ENCODE data around the gene TRPM3. TPM values are rescaled to one million over a fixed set of nuclear protein-coding genes. Genes with fewer than 3 reads are reported as not detected.

TRPM3 gene
- total RNA-seq, 1 experiment from 2014 or later: not detected

DNA sequence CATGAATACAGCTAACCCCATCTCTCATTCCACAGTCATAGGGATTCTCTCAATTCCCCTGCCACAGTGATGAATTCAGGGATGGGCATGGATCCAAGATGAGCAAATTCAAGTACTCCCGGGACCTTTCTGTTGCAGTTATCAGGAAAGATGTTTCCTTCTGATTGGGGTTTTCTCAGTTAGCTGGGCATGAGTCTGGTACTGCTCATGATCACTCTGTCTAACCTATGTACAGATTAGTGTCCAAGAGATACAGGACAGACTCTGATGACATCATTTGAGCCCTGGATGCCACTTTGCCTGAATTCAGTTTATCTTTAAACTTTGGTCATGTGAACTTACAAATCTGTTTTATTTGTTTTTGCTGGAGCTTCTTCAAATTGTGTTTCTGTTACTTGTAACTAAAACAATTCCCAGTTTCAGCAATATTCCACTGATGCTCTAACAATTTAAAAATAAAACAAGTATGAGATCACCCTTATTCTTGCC, 449.2 kb downstream of the TRPM3 start:
- Histone ChIP-seq H3K4me3 (ENCODE audit: low read length) (no peak overlapping the region), H3K27me3 (ENCODE audit: low read length) (no peaks in the 10 kb centered on the region), H4K20me1 (ENCODE audit: low read length) (no peaks in the 10 kb centered on the region), H3K9me2 (replicated peaks; ENCODE audit: low read length) (no peaks in the 10 kb centered on the region), H3K27ac (ENCODE audit: low read length) (no peak overlapping the region), H3K9ac (ENCODE audit: low read length) (no peak overlapping the region), H3K79me2 (ENCODE audit: low read length) (no peaks in the 10 kb centered on the region), H2AFZ (ENCODE audit: low read length) (no peak overlapping the region), H3K4me2 (ENCODE audit: low read length) (no peak overlapping the region), H3K9me3 (ENCODE audit: low read length) (no peaks in the 10 kb centered on the region), H3K36me3 (ENCODE audit: low read depth, low read length) (no peaks in the 10 kb centered on the region), H3F3A (ENCODE audit: low read length, unreplicated experiment) (no peaks in the 10 kb centered on the region), H3K4me1 (ENCODE audit: insufficient read depth, low read length) (no peaks in the 10 kb centered on the region)
- BruUV-seq (replicated peaks): no TSS peak
- DNase-seq (no peak), ATAC-seq (no peak)
- ChIA-PET POLR2A (ENCODE audit: unreplicated experiment) (no interaction called here), CTCF (no interaction called here)
- no peak for TF ChIP-seq EZH2 (IDR thresholded peaks at IDR 0.05; ENCODE audit: low read length, unreplicated experiment)
- no peak for TF ChIP-seq EZH2phosphoT487 (IDR thresholded peaks at IDR 0.05; ENCODE audit: borderline replicate concordance, low read length)
- intact Hi-C loops (cut with micrococcal nuclease): no loop called here

GRCh38 chr9:70668751-70669150, 452.7 kb downstream of the TRPM3 start:
- no peak overlapping the region for H3K4me2 ChIP-seq (ENCODE audit: low read length)
- no peaks in the 10 kb centered on the region for H3F3A ChIP-seq (ENCODE audit: low read length, unreplicated experiment)
- H3K9ac ChIP-seq (ENCODE audit: low read length): no peak overlapping the region
- POLR2A ChIA-PET (ENCODE audit: unreplicated experiment): no interaction called here
- H3K9me3 ChIP-seq (ENCODE audit: low read length): no peaks in the 10 kb centered on the region
- no peaks in the 10 kb centered on the region for H3K36me3 ChIP-seq (ENCODE audit: low read depth, low read length)
- no peak overlapping the region for H3K4me3 ChIP-seq (ENCODE audit: low read length)
- no peaks in the 10 kb centered on the region for H3K79me2 ChIP-seq (ENCODE audit: low read length)
- TF ChIP-seq EZH2phosphoT487 (IDR thresholded peaks at IDR 0.05; ENCODE audit: borderline replicate concordance, low read length) (no peak), EZH2 (IDR thresholded peaks at IDR 0.05; ENCODE audit: low read length, unreplicated experiment) (no peak)
- TF ChIP-seq, protein P1, sequence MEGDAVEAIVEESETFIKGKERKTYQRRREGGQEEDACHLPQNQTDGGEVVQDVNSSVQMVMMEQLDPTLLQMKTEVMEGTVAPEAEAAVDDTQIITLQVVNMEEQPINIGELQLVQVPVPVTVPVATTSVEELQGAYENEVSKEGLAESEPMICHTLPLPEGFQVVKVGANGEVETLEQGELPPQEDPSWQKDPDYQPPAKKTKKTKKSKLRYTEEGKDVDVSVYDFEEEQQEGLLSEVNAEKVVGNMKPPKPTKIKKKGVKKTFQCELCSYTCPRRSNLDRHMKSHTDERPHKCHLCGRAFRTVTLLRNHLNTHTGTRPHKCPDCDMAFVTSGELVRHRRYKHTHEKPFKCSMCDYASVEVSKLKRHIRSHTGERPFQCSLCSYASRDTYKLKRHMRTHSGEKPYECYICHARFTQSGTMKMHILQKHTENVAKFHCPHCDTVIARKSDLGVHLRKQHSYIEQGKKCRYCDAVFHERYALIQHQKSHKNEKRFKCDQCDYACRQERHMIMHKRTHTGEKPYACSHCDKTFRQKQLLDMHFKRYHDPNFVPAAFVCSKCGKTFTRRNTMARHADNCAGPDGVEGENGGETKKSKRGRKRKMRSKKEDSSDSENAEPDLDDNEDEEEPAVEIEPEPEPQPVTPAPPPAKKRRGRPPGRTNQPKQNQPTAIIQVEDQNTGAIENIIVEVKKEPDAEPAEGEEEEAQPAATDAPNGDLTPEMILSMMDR (conservative IDR thresholded peaks at IDR 0.05; ENCODE audit: low read depth, low read length): no peak
- H3K4me1 ChIP-seq (ENCODE audit: insufficient read depth, low read length): no peaks in the 10 kb centered on the region
- H3K27ac ChIP-seq (ENCODE audit: low read length): no peak overlapping the region
- intact Hi-C loops (cut with micrococcal nuclease): no loop called here
- H4K20me1 ChIP-seq (ENCODE audit: low read length): no peaks in the 10 kb centered on the region
- no peak overlapping the region for H2AFZ ChIP-seq (ENCODE audit: low read length)
- no TSS peak for BruUV-seq (replicated peaks)
- ATAC-seq: no peak
- H3K27me3 ChIP-seq (ENCODE audit: low read length): no peaks in the 10 kb centered on the region
- CTCF ChIA-PET: no interaction called here
- no peaks in the 10 kb centered on the region for H3K9me2 ChIP-seq (replicated peaks; ENCODE audit: low read length)
- DNase-seq: no peak

DNA sequence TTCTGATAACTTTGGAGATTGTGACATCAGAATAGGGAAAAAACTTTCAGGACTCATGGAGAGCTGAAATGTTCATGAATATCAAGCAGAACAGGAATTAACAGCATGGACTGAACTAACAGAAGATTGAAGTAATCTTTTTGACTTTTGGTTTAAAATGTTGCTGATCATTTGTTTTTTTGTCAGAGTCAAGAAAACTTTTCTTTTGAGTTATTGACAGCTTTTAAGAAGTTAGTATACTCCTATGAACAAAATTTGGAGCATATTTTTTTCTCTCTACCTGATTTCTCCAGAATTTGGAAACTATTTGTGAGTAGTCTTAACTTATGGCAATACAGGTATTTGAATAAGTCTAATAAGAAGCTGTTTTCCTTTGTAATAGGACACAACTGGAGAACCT, 462.7 kb downstream of the TRPM3 start:
- Histone ChIP-seq H2AFZ (ENCODE audit: low read length) (no peak overlapping the region), H3K27me3 (ENCODE audit: low read length) (no peaks in the 10 kb centered on the region), H3K36me3 (ENCODE audit: low read depth, low read length) (no peaks in the 10 kb centered on the region), H3K27ac (ENCODE audit: low read length) (no peak overlapping the region), H3K4me3 (ENCODE audit: low read length) (no peak overlapping the region), H3K4me1 (ENCODE audit: insufficient read depth, low read length) (no peaks in the 10 kb centered on the region), H4K20me1 (ENCODE audit: low read length) (no peaks in the 10 kb centered on the region), H3K9me2 (replicated peaks; ENCODE audit: low read length) (no peaks in the 10 kb centered on the region), H3K4me2 (ENCODE audit: low read length) (no peak overlapping the region), H3F3A (ENCODE audit: low read length, unreplicated experiment) (no peaks in the 10 kb centered on the region), H3K79me2 (ENCODE audit: low read length) (no peaks in the 10 kb centered on the region), H3K9ac (ENCODE audit: low read length) (no peak overlapping the region), H3K9me3 (ENCODE audit: low read length) (no peaks in the 10 kb centered on the region)
- CTCF ChIA-PET: no interaction called here
- POLR2A ChIA-PET (ENCODE audit: unreplicated experiment): no interaction called here
- intact Hi-C loops (cut with micrococcal nuclease): no loop called here
- DNase-seq (no peak), ATAC-seq (no peak)
- no TSS peak for BruUV-seq (replicated peaks)
- TF ChIP-seq EZH2phosphoT487 (IDR thresholded peaks at IDR 0.05; ENCODE audit: borderline replicate concordance, low read length) (no peak), EZH2 (IDR thresholded peaks at IDR 0.05; ENCODE audit: low read length, unreplicated experiment) (no peak)
- TF ChIP-seq, protein P1 (conservative IDR thresholded peaks at IDR 0.05; ENCODE audit: low read depth, low read length): no peak

All from PC-3 (cell line).